HL-60 (cell line): ENCODE measurements around the gene FHAD1.

ENCODE experiments used
- DNase-seq, 2 experiments: peaks; one replicate each; pipeline ENCODE4 v3.0.0-alpha.2; 2010 to 2020; ENCODE audit warnings: low read depth in 1 of 2, low spot score in 1 of 2
- H3K27ac ChIP-seq: fragments of 250-450 bp; sonication (Bioruptor Pico); replicated peaks from 2 replicates; pipeline ENCODE4 v1.5.1; 2020; ENCODE audit warnings: mild to moderate bottlenecking, moderate library complexity
- H3K27me3 ChIP-seq: fragments of 250-450 bp; sonication (Bioruptor Pico); 2 replicates; pipeline ENCODE4 v1.5.1; 2021; ENCODE audit warnings: mild to moderate bottlenecking, moderate library complexity; ENCODE audit not compliant: insufficient read depth, poor library complexity, severe bottlenecking
- H3K4me3 ChIP-seq: replicated peaks from 2 replicates; pipeline ENCODE4 v1.5.1; 2011; ENCODE audit warnings: mild to moderate bottlenecking, control low read depth, low read length; ENCODE audit not compliant: insufficient read depth
- GABPA ChIP-seq: IDR thresholded peaks from 2 replicates; pipeline ENCODE4 v1.6.1; 2012; ENCODE audit warnings: low read depth
- POLR2AphosphoS5 ChIP-seq: IDR thresholded peaks from 2 replicates; pipeline ENCODE4 v1.6.1; 2012; ENCODE audit warnings: low read depth
- SPI1 ChIP-seq: IDR thresholded peaks from 2 replicates; pipeline ENCODE4 v1.6.1; 2012; ENCODE audit warnings: low read depth, mild to moderate bottlenecking, borderline replicate concordance
- TF ChIP-seq, protein P1 (sequence below): IDR thresholded peaks from 2 replicates; pipeline ENCODE4 v1.6.1; 2012; ENCODE audit warnings: low read depth; ENCODE audit not compliant: insufficient replicate concordance
- TF ChIP-seq, protein P2 (sequence below): IDR thresholded peaks from one replicate; pipeline ENCODE4 v1.5.1; 2011; ENCODE audit warnings: low read length, control low read depth, inconsistent platforms; ENCODE audit not compliant: insufficient read depth

FHAD1 gene

DNA sequence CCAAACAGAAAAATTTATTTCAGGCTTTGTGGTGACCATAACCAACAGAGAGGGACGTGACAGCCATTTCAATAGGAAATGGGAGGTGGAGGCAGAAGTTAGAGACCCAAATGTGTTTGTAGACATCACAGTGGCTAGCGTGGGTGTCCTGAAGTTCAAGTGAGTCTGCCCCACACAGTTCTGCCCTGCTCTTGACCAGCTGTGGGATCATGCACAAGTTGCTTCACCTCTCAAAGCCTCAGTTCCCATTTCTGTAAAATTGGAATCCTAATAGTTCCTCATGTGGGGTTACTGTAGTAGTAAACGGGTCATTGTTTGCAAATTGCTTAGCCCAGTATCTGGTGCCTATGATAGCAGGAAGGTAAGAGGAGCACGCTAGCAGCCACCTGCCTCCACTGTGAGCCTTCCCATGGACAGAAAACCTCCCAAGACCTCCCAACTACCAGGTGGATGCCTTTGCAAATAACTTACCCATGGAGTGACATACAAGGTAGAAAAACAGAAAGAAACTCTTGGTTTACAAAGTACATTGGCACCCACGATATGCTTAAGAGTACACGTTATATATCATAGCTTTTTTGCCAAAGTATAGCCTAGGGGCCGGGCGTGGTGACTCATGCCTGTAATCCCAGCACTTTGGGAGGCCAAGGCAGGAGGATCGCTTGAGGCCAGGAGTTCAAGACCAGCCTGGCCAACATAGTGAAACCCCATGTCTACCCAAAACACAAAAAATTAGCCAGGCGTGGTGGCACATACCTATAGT, 29.1 kb downstream of the FHAD1 start:
- TF ChIP-seq POLR2AphosphoS5 = no peak
- TF ChIP-seq, protein P1, sequence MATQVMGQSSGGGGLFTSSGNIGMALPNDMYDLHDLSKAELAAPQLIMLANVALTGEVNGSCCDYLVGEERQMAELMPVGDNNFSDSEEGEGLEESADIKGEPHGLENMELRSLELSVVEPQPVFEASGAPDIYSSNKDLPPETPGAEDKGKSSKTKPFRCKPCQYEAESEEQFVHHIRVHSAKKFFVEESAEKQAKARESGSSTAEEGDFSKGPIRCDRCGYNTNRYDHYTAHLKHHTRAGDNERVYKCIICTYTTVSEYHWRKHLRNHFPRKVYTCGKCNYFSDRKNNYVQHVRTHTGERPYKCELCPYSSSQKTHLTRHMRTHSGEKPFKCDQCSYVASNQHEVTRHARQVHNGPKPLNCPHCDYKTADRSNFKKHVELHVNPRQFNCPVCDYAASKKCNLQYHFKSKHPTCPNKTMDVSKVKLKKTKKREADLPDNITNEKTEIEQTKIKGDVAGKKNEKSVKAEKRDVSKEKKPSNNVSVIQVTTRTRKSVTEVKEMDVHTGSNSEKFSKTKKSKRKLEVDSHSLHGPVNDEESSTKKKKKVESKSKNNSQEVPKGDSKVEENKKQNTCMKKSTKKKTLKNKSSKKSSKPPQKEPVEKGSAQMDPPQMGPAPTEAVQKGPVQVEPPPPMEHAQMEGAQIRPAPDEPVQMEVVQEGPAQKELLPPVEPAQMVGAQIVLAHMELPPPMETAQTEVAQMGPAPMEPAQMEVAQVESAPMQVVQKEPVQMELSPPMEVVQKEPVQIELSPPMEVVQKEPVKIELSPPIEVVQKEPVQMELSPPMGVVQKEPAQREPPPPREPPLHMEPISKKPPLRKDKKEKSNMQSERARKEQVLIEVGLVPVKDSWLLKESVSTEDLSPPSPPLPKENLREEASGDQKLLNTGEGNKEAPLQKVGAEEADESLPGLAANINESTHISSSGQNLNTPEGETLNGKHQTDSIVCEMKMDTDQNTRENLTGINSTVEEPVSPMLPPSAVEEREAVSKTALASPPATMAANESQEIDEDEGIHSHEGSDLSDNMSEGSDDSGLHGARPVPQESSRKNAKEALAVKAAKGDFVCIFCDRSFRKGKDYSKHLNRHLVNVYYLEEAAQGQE = no peak
- TF ChIP-seq SPI1 = no peak
- TF ChIP-seq GABPA = no peak
- TF ChIP-seq, protein P2, sequence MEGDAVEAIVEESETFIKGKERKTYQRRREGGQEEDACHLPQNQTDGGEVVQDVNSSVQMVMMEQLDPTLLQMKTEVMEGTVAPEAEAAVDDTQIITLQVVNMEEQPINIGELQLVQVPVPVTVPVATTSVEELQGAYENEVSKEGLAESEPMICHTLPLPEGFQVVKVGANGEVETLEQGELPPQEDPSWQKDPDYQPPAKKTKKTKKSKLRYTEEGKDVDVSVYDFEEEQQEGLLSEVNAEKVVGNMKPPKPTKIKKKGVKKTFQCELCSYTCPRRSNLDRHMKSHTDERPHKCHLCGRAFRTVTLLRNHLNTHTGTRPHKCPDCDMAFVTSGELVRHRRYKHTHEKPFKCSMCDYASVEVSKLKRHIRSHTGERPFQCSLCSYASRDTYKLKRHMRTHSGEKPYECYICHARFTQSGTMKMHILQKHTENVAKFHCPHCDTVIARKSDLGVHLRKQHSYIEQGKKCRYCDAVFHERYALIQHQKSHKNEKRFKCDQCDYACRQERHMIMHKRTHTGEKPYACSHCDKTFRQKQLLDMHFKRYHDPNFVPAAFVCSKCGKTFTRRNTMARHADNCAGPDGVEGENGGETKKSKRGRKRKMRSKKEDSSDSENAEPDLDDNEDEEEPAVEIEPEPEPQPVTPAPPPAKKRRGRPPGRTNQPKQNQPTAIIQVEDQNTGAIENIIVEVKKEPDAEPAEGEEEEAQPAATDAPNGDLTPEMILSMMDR = no peak
- no peak for DNase-seq
- Histone ChIP-seq H3K4me3 (no peak overlapping the region), H3K27me3 (no peaks in the 10 kb centered on the region), H3K27ac (no peak overlapping the region)

DNA sequence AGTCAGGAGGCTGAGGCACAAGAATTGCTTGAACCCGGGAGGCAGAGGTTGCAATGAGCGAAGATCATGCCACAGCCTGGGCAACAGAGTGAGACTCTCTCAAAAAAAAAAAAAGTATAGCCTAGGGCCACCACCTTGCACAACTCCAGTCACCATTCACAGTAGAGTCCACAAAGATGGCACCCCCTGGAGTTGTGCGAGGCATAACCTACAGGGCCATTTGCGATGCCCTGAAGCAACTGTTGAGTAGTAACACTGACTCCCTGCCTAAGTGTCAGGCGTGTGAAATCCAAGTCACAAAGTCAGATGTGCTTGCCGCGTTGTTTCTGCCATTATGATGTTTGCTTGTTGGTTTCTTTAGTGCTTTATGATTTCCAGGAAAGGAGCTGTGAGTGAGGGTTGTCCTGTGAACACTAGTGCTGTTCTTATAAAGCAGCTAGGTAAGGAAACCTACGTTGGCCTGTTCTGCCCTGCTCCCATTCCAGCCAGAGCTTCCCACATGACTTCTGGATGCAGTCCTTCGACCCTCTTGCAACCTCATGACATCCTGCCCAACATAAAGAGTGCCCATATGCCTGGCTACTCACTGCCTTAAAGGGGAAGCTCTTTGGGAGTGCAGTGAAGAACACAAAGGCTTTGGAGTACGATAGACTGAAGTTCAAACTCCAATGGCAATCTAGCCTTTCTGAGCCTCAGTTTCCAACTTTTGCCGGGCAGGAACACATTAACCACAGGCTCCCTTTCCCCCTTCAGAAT, 29.8 kb downstream of the FHAD1 start:
- DNase-seq = no peak
- TF ChIP-seq SPI1 (no peak), POLR2AphosphoS5 (no peak), GABPA (no peak)
- TF ChIP-seq, protein P2 = no peak
- TF ChIP-seq, protein P1 = no peak
- no peaks in the 10 kb centered on the region for H3K27me3 ChIP-seq
- H3K4me3 ChIP-seq = no peak overlapping the region
- no peak overlapping the region for H3K27ac ChIP-seq

DNA sequence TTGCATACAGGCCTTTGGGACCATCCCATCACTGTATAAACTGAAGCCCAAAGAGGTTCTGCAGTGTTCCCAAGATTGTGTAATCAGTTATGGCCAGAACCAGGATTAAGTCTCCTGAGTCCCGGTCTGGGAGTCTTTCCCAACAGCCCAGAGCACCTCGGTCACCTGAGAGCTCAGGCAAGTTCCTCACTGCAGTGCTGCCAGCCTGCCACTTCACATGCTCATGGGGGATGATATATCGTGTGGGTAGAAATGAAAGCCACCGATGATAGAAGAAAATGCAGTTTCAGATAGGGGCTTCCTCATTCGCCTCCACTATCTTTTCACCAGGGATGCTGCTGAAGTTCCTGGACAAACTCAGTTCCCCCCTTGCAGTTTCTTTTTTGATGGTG, 30.4 kb downstream of the FHAD1 start:
- Histone ChIP-seq H3K27me3 (no peaks in the 10 kb centered on the region), H3K4me3 (no peak overlapping the region), H3K27ac (no peak overlapping the region)
- TF ChIP-seq, protein P2 = no peak
- TF ChIP-seq GABPA (no peak), SPI1 (no peak), POLR2AphosphoS5 (no peak)
- TF ChIP-seq, protein P1 = no peak
- DNase-seq = no peak
